Measurements from ENCODE around the gene SPOCK3. TPM values are rescaled to one million over a fixed set of nuclear protein-coding genes. Genes with fewer than 3 reads are reported as not detected.

SPOCK3 gene
- total RNA-seq, 1 donor from 2014 or later, result 0.74 TPM

DNA sequence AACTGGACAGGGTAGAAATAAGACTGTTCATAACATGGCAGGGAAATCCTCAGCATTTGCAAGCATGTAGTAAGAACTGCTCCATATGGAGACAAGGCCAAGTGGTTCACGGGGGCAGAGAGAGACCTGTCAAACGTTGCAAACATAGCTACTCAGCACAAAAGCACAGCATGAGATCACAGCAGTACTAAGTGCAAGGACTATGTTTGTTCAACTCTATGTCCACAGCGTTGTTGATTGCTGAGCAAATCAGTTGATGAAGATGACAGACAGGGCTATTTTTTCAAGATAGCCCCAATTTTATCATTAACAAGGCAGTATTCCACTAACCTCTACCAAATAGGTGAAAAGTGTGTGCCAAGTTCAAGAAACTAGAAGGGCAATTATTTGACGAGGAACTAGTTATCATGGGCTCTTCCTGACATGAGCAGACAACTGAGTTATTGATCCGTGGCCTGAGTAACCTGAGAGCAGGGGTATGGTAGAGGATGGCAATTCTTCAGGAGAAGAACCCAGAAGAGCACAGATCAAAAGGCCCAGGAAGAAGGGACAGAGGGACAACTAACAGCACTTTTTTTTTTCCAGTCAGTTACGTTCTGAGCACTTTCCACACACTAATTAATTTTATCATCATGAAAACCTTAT is 57.4 kb downstream of the SPOCK3 start:
- Histone ChIP-seq H3K36me3 (no peaks in the 10 kb centered on the region), H3K4me3 (no peak overlapping the region), H3K4me1 (no peaks in the 10 kb centered on the region), H3K27ac (no peak overlapping the region), H3K9me3 (no peaks in the 10 kb centered on the region), H3K27me3 (ENCODE audit: low read depth) (no peaks in the 10 kb centered on the region)
- ATAC-seq (no peak), DNase-seq (no peak)
- TF ChIP-seq, protein P1, sequence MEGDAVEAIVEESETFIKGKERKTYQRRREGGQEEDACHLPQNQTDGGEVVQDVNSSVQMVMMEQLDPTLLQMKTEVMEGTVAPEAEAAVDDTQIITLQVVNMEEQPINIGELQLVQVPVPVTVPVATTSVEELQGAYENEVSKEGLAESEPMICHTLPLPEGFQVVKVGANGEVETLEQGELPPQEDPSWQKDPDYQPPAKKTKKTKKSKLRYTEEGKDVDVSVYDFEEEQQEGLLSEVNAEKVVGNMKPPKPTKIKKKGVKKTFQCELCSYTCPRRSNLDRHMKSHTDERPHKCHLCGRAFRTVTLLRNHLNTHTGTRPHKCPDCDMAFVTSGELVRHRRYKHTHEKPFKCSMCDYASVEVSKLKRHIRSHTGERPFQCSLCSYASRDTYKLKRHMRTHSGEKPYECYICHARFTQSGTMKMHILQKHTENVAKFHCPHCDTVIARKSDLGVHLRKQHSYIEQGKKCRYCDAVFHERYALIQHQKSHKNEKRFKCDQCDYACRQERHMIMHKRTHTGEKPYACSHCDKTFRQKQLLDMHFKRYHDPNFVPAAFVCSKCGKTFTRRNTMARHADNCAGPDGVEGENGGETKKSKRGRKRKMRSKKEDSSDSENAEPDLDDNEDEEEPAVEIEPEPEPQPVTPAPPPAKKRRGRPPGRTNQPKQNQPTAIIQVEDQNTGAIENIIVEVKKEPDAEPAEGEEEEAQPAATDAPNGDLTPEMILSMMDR (IDR thresholded peaks at IDR 0.05), result no peak
- intact Hi-C loops (cut with DNase I), result no loop called here

DNA sequence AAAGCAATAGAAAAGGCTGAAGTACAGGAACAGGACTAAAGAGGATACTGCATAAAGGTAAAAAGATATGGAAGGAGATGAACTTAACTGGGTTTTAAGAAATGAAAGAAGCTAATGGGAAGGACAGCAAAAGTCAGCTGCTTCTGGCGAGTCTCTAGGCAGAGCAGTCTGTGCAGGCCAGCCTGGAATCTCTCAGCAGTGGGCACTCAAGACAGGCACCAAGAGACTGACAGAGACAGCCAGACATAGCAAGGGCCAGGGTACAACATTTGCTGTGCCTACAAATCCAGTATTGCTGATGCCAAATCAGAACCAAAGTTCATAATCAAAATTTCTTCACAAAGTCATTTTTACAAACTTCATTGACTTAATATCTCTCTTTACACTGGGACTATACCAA is 62.4 kb downstream of the SPOCK3 start:
- intact Hi-C loops (cut with DNase I), result no loop called here
- Histone ChIP-seq H3K36me3 (no peaks in the 10 kb centered on the region), H3K27me3 (ENCODE audit: low read depth) (no peaks in the 10 kb centered on the region), H3K4me3 (no peak overlapping the region), H3K9me3 (no peaks in the 10 kb centered on the region), H3K4me1 (no peaks in the 10 kb centered on the region), H3K27ac (no peak overlapping the region)
- DNase-seq (no peak), ATAC-seq (no peak)
- TF ChIP-seq, protein P1 (IDR thresholded peaks at IDR 0.05), result no peak

DNA sequence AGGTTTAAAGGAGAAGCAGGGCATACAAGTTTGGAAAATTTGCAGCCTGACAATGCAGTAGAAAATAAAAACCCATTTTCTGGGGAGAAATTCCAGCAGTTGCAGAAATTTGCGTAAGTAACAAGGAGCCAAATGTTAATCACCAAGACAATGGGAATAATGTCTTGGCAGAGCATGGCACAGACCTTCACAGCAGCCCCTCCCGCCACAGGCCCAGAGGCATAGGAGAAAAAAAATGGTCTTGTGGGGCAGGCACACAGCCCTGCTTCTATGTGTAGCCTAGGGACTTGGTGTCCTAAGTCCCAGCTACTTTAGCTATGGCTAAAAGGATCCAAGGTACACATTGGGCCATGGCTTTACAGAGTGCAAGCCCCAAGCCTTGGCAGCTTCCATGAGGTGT is 65.7 kb downstream of the SPOCK3 start:
- Histone ChIP-seq H3K27ac (no peak overlapping the region), H3K4me3 (no peak overlapping the region), H3K4me1 (no peaks in the 10 kb centered on the region), H3K27me3 (ENCODE audit: low read depth) (no peaks in the 10 kb centered on the region), H3K9me3 (no peaks in the 10 kb centered on the region), H3K36me3 (no peaks in the 10 kb centered on the region)
- intact Hi-C loops (cut with DNase I), result no loop called here
- TF ChIP-seq, protein P1 (IDR thresholded peaks at IDR 0.05), result no peak
- ATAC-seq, result no peak
- DNase-seq, result no peak

DNA sequence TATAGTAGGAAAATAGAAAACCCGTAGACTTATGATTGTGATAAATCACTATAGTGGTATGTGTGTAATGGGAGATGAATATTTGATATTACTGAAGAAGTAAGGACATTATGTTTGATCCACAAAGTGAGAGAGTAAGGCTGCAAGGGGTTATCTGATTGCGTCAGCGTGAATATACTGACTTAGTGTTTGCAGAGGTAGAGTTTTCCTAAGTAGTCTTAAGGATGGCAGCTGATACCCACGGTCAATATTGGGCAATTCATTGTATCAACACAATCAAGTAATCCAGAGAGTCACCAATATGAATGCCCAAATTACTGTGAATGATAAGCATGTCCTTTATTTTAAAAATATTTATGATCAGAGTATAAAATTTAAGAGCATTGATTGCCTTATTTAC is 83.7 kb downstream of the SPOCK3 start:
- H3K4me3 ChIP-seq, result no peak overlapping the region
- DNase-seq, result no peak
- H3K9me3 ChIP-seq, result no peaks in the 10 kb centered on the region
- peak; percentile 29 to 57 for ATAC-seq
- H3K27ac ChIP-seq, result no peak overlapping the region
- TF ChIP-seq, protein P1 (IDR thresholded peaks at IDR 0.05), result no peak
- intact Hi-C loops (cut with DNase I), result no loop called here
- H3K27me3 ChIP-seq (ENCODE audit: low read depth), result no peaks in the 10 kb centered on the region
- no peaks in the 10 kb centered on the region for H3K4me1 ChIP-seq
- H3K36me3 ChIP-seq, result no peaks in the 10 kb centered on the region

DNA sequence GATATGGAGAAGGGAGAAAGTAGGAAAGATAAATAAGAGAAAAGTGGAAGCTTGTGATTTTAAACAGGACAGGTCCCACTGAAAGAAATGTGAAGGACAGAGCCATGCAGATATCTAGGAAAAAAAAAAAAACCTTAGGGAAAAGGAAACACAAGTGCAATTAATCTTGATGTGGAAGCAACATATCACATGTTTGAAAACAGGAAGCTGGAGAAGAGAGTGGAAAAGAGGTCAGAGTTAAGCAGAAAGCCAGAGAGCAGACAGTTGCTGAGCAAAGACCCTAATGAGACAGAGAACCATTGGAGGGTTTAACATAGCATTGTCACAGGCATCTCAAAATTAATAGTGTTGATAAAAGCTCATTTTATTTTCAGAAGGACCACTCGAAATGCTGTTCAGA is 89.7 kb downstream of the SPOCK3 start:
- TF ChIP-seq, protein P1 (IDR thresholded peaks at IDR 0.05), result no peak
- Histone ChIP-seq H3K9me3 (no peaks in the 10 kb centered on the region), H3K36me3 (no peaks in the 10 kb centered on the region), H3K4me3 (no peak overlapping the region), H3K27me3 (ENCODE audit: low read depth) (no peaks in the 10 kb centered on the region), H3K4me1 (no peaks in the 10 kb centered on the region), H3K27ac (no peak overlapping the region)
- ATAC-seq (no peak), DNase-seq (no peak)
- intact Hi-C loops (cut with DNase I), result no loop called here
